ENCODE results near the gene PPP4R3A.
"Not testable (repeated sequence)": the region's sequence is repeated elsewhere in the genome, so short reads cannot be mapped to it uniquely, and the experiment has no call there.

The PPP4R3A gene

GRCh38 chr14:91510171-91511042, at the start of gene PPP4R3A:
TSS of gene PPP4R3A (minus strand) at chr14:91510310. CDS start at chr14:91509647, 663 bp downstream.
- DNase-seq, result peak; percentile 72 to 98 (median 90)

- no peak for DNase-seq
Observed at GRCh38 chr14:91555531-91555930, 45.4 kb upstream of the PPP4R3A start.

GRCh38 chr14:91554535-91555332, 44.6 kb upstream of the PPP4R3A start:
- no peak for DNase-seq

- DNase-seq, result no peak
Observed at GRCh38 chr14:91548108-91548507, 38.0 kb upstream of the PPP4R3A start.

GRCh38 chr14:91545946-91546716, 36.0 kb upstream of the PPP4R3A start:
- DNase-seq, result no peak

- DNase-seq, result no peak
Observed at GRCh38 chr14:91545204-91545603, 35.1 kb upstream of the PPP4R3A start.

GRCh38 chr14:91536327-91536726, 26.2 kb upstream of the PPP4R3A start:
- DNase-seq, result no peak

GRCh38 chr14:91534059-91534458, 23.9 kb upstream of the PPP4R3A start:
- DNase-seq, result not testable (repeated sequence)

- no peak for DNase-seq
Observed at GRCh38 chr14:91533623-91534022, 23.5 kb upstream of the PPP4R3A start.

- no peak for DNase-seq
Observed at GRCh38 chr14:91523972-91524371, 13.9 kb upstream of the PPP4R3A start.

GRCh38 chr14:91521061-91521640, 11.0 kb upstream of the PPP4R3A start:
- DNase-seq, result no peak

- no peak for DNase-seq
Observed at GRCh38 chr14:91520138-91520537, 10.0 kb upstream of the PPP4R3A start.

- no peak for DNase-seq
Observed at GRCh38 chr14:91519239-91520036, 9.3 kb upstream of the PPP4R3A start.

- DNase-seq, result no peak
Observed at GRCh38 chr14:91516663-91517388, 6.7 kb upstream of the PPP4R3A start.

GRCh38 chr14:91515979-91516378, 5.9 kb upstream of the PPP4R3A start:
- no peak for DNase-seq

GRCh38 chr14:91511043-91511383, 903 bp upstream of the PPP4R3A start:
- no peak for DNase-seq

GRCh38 chr14:91509878-91510170, 286 bp downstream of the PPP4R3A start:
- DNase-seq, result peak in 5 of 56 donors; percentile 38 to 77 (median 54)

GRCh38 chr14:91509083-91509877, 830 bp downstream of the PPP4R3A start:
- peak in 23 of 56 donors; percentile 2 to 59 (median 30) for DNase-seq

GRCh38 chr14:91508105-91508504, 2.0 kb downstream of the PPP4R3A start:
- DNase-seq, result no peak

All from amygdala (tissue), 56 donors.